Fibroblast of skin of scalp (primary cell): ENCODE data around the gene GNGT1.
A peak's percentile ranks its signal among the peaks of the same experiment; 100 is the strongest.

Experiments used
- DNase-seq: peaks from one replicate; pipeline ENCODE4 v3.0.0-alpha.2; 2013

GNGT1 gene

DNA sequence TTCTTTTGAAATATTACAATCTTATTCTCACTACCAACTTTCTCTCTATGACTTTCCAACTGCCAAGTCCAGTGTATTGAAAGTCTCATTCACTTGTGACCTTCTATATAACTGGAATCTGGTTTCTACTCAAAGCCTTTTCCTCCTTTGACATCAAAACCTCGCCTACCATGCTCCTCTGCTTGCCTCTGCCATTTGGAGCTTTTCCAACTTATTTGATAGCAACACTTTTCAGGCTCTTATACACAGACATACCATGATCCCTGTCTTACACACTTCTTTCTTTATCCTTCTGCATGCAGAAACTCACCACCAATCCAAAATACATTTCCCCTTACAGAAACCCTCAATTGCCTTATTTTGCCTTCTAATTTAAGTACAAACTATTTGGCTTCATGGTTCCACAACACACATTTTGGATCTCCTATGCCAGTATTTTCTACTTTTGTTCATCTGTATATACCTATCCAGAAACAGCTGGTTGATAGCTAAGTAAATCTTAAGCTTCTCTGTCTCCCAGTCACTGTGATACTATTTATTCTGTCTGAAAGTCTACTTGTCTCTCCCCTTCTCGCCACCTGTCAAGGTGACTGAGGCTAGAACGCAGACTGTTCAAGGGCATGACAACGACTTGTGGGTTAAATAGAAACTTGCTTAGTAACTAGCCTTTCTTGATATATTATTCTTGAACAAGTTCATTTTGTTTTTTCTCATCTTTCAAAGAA, 37.6 kb downstream of the GNGT1 start:
- DNase-seq: no peak

DNA sequence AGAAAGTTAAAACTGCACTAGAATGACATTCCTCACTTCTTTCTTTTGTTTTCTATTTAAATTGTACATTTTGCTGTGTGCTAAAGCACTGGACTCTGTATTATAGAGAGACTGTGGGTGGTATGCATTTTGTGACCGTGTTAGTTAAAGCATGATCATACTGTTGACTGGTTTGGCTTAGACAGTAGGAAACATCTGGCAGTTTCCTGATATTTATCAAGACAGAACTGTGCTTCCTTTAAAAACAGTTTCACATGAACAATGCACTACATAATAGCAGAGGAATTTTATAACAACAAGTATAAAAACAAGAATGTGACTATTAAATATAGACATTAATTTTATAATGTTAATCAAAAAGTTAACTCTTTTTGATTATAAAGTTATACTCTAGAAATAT, 38.3 kb downstream of the GNGT1 start:
- no peak for DNase-seq

GRCh38 chr7:93945083-93945482, 38.7 kb downstream of the GNGT1 start:
- DNase-seq: no peak

DNA sequence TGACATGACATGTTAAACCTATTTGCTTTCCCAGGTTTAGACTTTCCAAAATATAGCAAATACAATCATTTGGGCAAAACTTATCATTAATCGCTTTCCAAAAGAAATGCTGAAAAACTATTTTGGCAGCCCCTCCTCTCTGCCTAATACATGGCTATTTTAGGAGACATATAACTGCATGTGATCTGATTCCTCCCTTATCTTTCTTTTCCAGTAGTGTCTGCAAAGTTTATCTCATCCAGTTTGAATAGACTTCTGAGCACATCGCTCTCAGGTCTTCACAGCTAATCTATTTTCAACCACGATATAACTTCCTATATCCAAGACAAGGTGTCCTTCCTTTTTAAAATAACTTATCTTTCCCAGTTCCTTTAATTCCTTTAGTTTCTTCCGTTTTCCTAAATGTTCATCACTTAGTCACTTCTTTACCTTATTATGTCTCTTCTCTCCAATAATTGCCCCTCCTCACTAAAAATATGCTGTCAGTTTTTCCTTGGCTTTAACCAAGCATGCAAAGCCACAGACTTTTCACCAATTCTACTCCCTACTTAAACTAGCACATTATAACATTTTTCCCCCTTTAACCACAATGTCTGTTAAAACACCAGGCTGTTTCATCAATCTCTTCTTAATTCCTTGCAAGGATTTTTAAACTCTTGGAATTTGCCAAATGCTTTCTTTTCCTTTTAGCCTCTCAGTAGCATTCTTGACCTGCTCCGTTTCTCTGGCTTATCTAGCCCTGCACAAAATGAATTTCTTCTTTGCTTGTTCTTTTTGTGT, 39.6 kb downstream of the GNGT1 start:
- peak; percentile 79 for DNase-seq

GRCh38 chr7:93948106-93948505, 41.7 kb downstream of the GNGT1 start:
- peak; percentile 79 for DNase-seq

- no peak for DNase-seq
Measured at GRCh38 chr7:93948873-93949272, 42.5 kb downstream of the GNGT1 start.

DNA sequence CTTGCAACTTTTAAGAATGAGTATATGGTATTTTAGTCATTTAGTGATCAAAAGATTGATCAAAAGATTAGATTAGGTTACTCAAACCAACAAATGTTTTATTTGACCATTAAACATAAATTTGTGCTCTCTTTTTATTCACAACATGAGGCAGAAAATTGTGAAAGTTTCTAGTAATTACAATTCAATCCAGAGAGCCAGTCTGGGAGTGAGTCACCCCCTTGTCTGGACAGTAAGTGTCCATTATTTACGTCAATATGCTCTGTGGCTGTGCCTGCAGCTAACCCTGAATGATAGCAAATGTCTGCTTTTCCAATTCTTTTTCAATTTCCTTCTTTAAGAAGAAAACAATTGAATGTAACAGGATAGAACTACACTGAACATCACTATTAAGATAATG, 43.1 kb downstream of the GNGT1 start:
- peak; percentile 64 for DNase-seq

DNA sequence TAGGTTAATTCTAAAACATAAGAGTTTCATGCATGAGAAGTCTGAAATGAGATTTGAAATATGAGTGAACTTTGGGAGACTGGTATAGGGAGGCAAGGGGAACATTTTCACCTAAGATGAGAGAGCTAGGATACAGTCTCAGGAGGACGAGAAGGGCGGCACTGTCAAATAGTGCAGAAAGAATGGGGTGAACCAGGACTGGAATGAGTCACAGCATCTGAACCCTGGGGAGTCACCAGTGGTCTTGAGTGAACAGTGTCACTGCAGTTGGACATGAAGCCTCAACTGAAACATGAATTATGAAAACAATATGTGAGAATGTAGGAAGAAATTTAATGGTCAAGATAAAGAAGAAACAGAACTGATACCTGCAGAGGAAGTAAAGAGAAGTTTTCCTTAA, 48.9 kb downstream of the GNGT1 start:
- DNase-seq: no peak

GRCh38 chr7:93957767-93958166, 51.4 kb downstream of the GNGT1 start:
- no peak for DNase-seq

GRCh38 chr7:93958216-93958615, 51.8 kb downstream of the GNGT1 start:
- no peak for DNase-seq

DNA sequence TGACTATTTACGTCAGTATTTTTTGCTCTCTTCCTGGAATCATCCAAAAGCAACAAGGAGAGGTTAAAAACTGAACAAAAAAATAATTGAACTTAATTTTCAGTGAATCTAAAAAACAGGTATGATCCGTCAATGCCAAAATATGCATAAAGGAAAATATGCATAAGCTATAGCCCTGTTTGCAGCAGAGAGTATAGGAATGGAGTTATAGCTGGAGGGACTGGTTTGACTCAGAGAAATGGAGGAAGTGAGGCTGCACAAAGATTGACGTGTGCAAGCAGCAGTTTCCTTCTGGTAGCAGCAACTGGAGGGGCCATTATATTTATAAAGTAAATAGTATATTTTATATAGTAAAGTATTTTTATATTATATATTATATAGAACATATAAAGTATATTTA, 52.3 kb downstream of the GNGT1 start:
- no peak for DNase-seq
